ENCODE data around the gene SORL1.

The SORL1 gene

GRCh38 chr11:121552154-121552553 is 100.0 kb downstream of the SORL1 start:
- FAIRE-seq (no peak), DNase-seq (ENCODE audit: insufficient read length) (no peak)
- TF ChIP-seq TAF1 (IDR thresholded peaks at IDR 0.05; ENCODE audit: borderline replicate concordance, low read depth, low read length), result no peak
- TF ChIP-seq POLR2A (IDR thresholded peaks at IDR 0.05; ENCODE audit: low read depth, low read length), result no peak
- no peak for TF ChIP-seq POLR2AphosphoS5 (IDR thresholded peaks at IDR 0.05; ENCODE audit: low read depth, low read length)

- no peak for TF ChIP-seq POLR2AphosphoS5 (IDR thresholded peaks at IDR 0.05; ENCODE audit: low read depth, low read length)
- TF ChIP-seq TAF1 (IDR thresholded peaks at IDR 0.05; ENCODE audit: borderline replicate concordance, low read depth, low read length), result no peak
- no peak for TF ChIP-seq POLR2A (IDR thresholded peaks at IDR 0.05; ENCODE audit: low read depth, low read length)
- FAIRE-seq (no peak), DNase-seq (ENCODE audit: insufficient read length) (no peak)
Observed at GRCh38 chr11:121552644-121553043, 100.5 kb downstream of the SORL1 start.

- no peak for DNase-seq (ENCODE audit: insufficient read length)
- peak; percentile 70 for FAIRE-seq
- TF ChIP-seq TAF1 (IDR thresholded peaks at IDR 0.05; ENCODE audit: borderline replicate concordance, low read depth, low read length) (no peak), POLR2AphosphoS5 (IDR thresholded peaks at IDR 0.05; ENCODE audit: low read depth, low read length) (no peak), POLR2A (IDR thresholded peaks at IDR 0.05; ENCODE audit: low read depth, low read length) (no peak)
Observed at GRCh38 chr11:121553389-121553788, 101.3 kb downstream of the SORL1 start.

- DNase-seq (ENCODE audit: insufficient read length) (no peak), FAIRE-seq (peak; percentile 56)
- no peak for TF ChIP-seq POLR2A (IDR thresholded peaks at IDR 0.05; ENCODE audit: low read depth, low read length)
- no peak for TF ChIP-seq TAF1 (IDR thresholded peaks at IDR 0.05; ENCODE audit: borderline replicate concordance, low read depth, low read length)
Observed at GRCh38 chr11:121553806-121554205, 101.7 kb downstream of the SORL1 start.

- FAIRE-seq (no peak), DNase-seq (ENCODE audit: insufficient read length) (no peak)
- TF ChIP-seq TAF1 (IDR thresholded peaks at IDR 0.05; ENCODE audit: borderline replicate concordance, low read depth, low read length), result no peak
- TF ChIP-seq POLR2A (IDR thresholded peaks at IDR 0.05; ENCODE audit: low read depth, low read length), result no peak
- no peak for TF ChIP-seq POLR2AphosphoS5 (IDR thresholded peaks at IDR 0.05; ENCODE audit: low read depth, low read length)
Observed at GRCh38 chr11:121554552-121554951, 102.4 kb downstream of the SORL1 start.

GRCh38 chr11:121555121-121555520 is 103.0 kb downstream of the SORL1 start:
- TF ChIP-seq TAF1 (IDR thresholded peaks at IDR 0.05; ENCODE audit: borderline replicate concordance, low read depth, low read length) (no peak), POLR2A (IDR thresholded peaks at IDR 0.05; ENCODE audit: low read depth, low read length) (no peak), POLR2AphosphoS5 (IDR thresholded peaks at IDR 0.05; ENCODE audit: low read depth, low read length) (no peak)
- DNase-seq (ENCODE audit: insufficient read length) (no peak), FAIRE-seq (no peak)

- TF ChIP-seq TAF1 (IDR thresholded peaks at IDR 0.05; ENCODE audit: borderline replicate concordance, low read depth, low read length) (no peak), POLR2A (IDR thresholded peaks at IDR 0.05; ENCODE audit: low read depth, low read length) (no peak), POLR2AphosphoS5 (IDR thresholded peaks at IDR 0.05; ENCODE audit: low read depth, low read length) (no peak)
- no peak for FAIRE-seq
- no peak for DNase-seq (ENCODE audit: insufficient read length)
Observed at GRCh38 chr11:121556937-121557336, 104.8 kb downstream of the SORL1 start.

GRCh38 chr11:121557348-121557747 is 105.2 kb downstream of the SORL1 start:
- FAIRE-seq (peak; percentile 91), DNase-seq (ENCODE audit: insufficient read length) (no peak)
- TF ChIP-seq POLR2A (IDR thresholded peaks at IDR 0.05; ENCODE audit: low read depth, low read length) (no peak), TAF1 (IDR thresholded peaks at IDR 0.05; ENCODE audit: borderline replicate concordance, low read depth, low read length) (no peak), POLR2AphosphoS5 (IDR thresholded peaks at IDR 0.05; ENCODE audit: low read depth, low read length) (peak; percentile 45; the same call in 1 of the 2 replicates)

GRCh38 chr11:121559606-121560200 is 107.6 kb downstream of the SORL1 start:
- FAIRE-seq (no peak), DNase-seq (ENCODE audit: insufficient read length) (no peak)
- TF ChIP-seq POLR2A (IDR thresholded peaks at IDR 0.05; ENCODE audit: low read depth, low read length), result no peak
- TF ChIP-seq POLR2AphosphoS5 (IDR thresholded peaks at IDR 0.05; ENCODE audit: low read depth, low read length), result no peak
- TF ChIP-seq TAF1 (IDR thresholded peaks at IDR 0.05; ENCODE audit: borderline replicate concordance, low read depth, low read length), result no peak

GRCh38 chr11:121560236-121560635 is 108.1 kb downstream of the SORL1 start:
- TF ChIP-seq POLR2A (IDR thresholded peaks at IDR 0.05; ENCODE audit: low read depth, low read length), result no peak
- FAIRE-seq, result no peak
- no peak for DNase-seq (ENCODE audit: insufficient read length)

- FAIRE-seq (no peak), DNase-seq (ENCODE audit: insufficient read length) (no peak)
- TF ChIP-seq POLR2A (IDR thresholded peaks at IDR 0.05; ENCODE audit: low read depth, low read length) (no peak), TAF1 (IDR thresholded peaks at IDR 0.05; ENCODE audit: borderline replicate concordance, low read depth, low read length) (no peak), POLR2AphosphoS5 (IDR thresholded peaks at IDR 0.05; ENCODE audit: low read depth, low read length) (no peak)
Observed at GRCh38 chr11:121561240-121561639, 109.1 kb downstream of the SORL1 start.

GRCh38 chr11:121561716-121562115 is 109.6 kb downstream of the SORL1 start:
- FAIRE-seq (peak; percentile 21), DNase-seq (ENCODE audit: insufficient read length) (no peak)
- TF ChIP-seq POLR2AphosphoS5 (IDR thresholded peaks at IDR 0.05; ENCODE audit: low read depth, low read length) (no peak), TAF1 (IDR thresholded peaks at IDR 0.05; ENCODE audit: borderline replicate concordance, low read depth, low read length) (no peak), POLR2A (IDR thresholded peaks at IDR 0.05; ENCODE audit: low read depth, low read length) (no peak)

- FAIRE-seq (no peak), DNase-seq (ENCODE audit: insufficient read length) (no peak)
- TF ChIP-seq POLR2A (IDR thresholded peaks at IDR 0.05; ENCODE audit: low read depth, low read length) (no peak), TAF1 (IDR thresholded peaks at IDR 0.05; ENCODE audit: borderline replicate concordance, low read depth, low read length) (no peak), POLR2AphosphoS5 (IDR thresholded peaks at IDR 0.05; ENCODE audit: low read depth, low read length) (no peak)
Observed at GRCh38 chr11:121563003-121563402, 110.9 kb downstream of the SORL1 start.
